ENCODE measurements around the gene FN1. TPM values are rescaled to one million over a fixed set of nuclear protein-coding genes. Genes with fewer than 3 reads are reported as not detected.

FN1 gene
- total RNA-seq, 2 experiments from 2014 or later = 0.21 TPM; not detected in 1

- Mint-ChIP-seq H3K27ac (no peak overlapping the region), H3K4me3 (no peak overlapping the region), H3K36me3 (ENCODE audit: low read depth) (no peaks in the 10 kb centered on the region), H3K4me1 (ENCODE audit: low read depth) (no peaks in the 10 kb centered on the region), H3K9me3 (ENCODE audit: insufficient read depth) (no peaks in the 10 kb centered on the region), H3K27me3 (ENCODE audit: low read depth) (peaks cover 2% of the 10 kb centered on the region)
- DNase-seq (no peak), ATAC-seq (no peak)
- POLR2A ChIA-PET = no interaction called here
- CTCF ChIA-PET = interaction anchor here (1.4 kb wide), 1 partner anchor 9 kb away, joined by 3 read pairs; no protein-coding TSS in a partner anchor
Measured at GRCh38 chr2:215394102-215394805, 41.6 kb downstream of the FN1 start.

GRCh38 chr2:215392687-215393270, 43.1 kb downstream of the FN1 start:
- no peaks in the 10 kb centered on the region for H3K9me3 Mint-ChIP-seq (ENCODE audit: insufficient read depth)
- no peaks in the 10 kb centered on the region for H3K4me1 Mint-ChIP-seq (ENCODE audit: low read depth)
- H3K4me3 Mint-ChIP-seq = no peak overlapping the region
- ATAC-seq (no peak), DNase-seq (no peak)
- peaks cover under 1% of the 10 kb centered on the region for H3K27me3 Mint-ChIP-seq (ENCODE audit: low read depth)
- CTCF ChIA-PET = no interaction called here
- H3K27ac Mint-ChIP-seq = no peak overlapping the region
- no peaks in the 10 kb centered on the region for H3K36me3 Mint-ChIP-seq (ENCODE audit: low read depth)
- POLR2A ChIA-PET = no interaction called here

- Mint-ChIP-seq H3K27ac (no peak overlapping the region), H3K36me3 (ENCODE audit: low read depth) (no peaks in the 10 kb centered on the region), H3K9me3 (ENCODE audit: insufficient read depth) (no peaks in the 10 kb centered on the region), H3K27me3 (ENCODE audit: low read depth) (no peaks in the 10 kb centered on the region), H3K4me3 (no peak overlapping the region), H3K4me1 (ENCODE audit: low read depth) (no peaks in the 10 kb centered on the region)
- DNase-seq (no peak), ATAC-seq (no peak)
- ChIA-PET POLR2A (no interaction called here), CTCF (no interaction called here)
Measured at GRCh38 chr2:215392164-215392563, 43.7 kb downstream of the FN1 start.

- ATAC-seq = no peak
- Mint-ChIP-seq H3K4me1 (ENCODE audit: low read depth) (no peaks in the 10 kb centered on the region), H3K4me3 (no peak overlapping the region), H3K27ac (no peak overlapping the region), H3K36me3 (ENCODE audit: low read depth) (no peaks in the 10 kb centered on the region), H3K9me3 (ENCODE audit: insufficient read depth) (no peaks in the 10 kb centered on the region), H3K27me3 (ENCODE audit: low read depth) (no peaks in the 10 kb centered on the region)
- ChIA-PET POLR2A (no interaction called here), CTCF (no interaction called here)
- DNase-seq = no peak
Measured at GRCh38 chr2:215391531-215391930, 44.3 kb downstream of the FN1 start.

- Mint-ChIP-seq H3K9me3 (ENCODE audit: insufficient read depth) (no peaks in the 10 kb centered on the region), H3K27ac (no peak overlapping the region), H3K4me1 (ENCODE audit: low read depth) (no peaks in the 10 kb centered on the region), H3K27me3 (ENCODE audit: low read depth) (no peaks in the 10 kb centered on the region), H3K36me3 (ENCODE audit: low read depth) (no peaks in the 10 kb centered on the region), H3K4me3 (no peak overlapping the region)
- DNase-seq (no peak), ATAC-seq (no peak)
- ChIA-PET POLR2A (no interaction called here), CTCF (no interaction called here)
Measured at GRCh38 chr2:215390550-215390913, 45.3 kb downstream of the FN1 start.

GRCh38 chr2:215388002-215388728, 47.7 kb downstream of the FN1 start:
- no peak overlapping the region for H3K27ac Mint-ChIP-seq
- H3K4me3 Mint-ChIP-seq = no peak overlapping the region
- DNase-seq (no peak), ATAC-seq (no peak)
- H3K27me3 Mint-ChIP-seq (ENCODE audit: low read depth) = no peaks in the 10 kb centered on the region
- H3K9me3 Mint-ChIP-seq (ENCODE audit: insufficient read depth) = no peaks in the 10 kb centered on the region
- POLR2A ChIA-PET = no interaction called here
- H3K36me3 Mint-ChIP-seq (ENCODE audit: low read depth) = no peaks in the 10 kb centered on the region
- H3K4me1 Mint-ChIP-seq (ENCODE audit: low read depth) = no peaks in the 10 kb centered on the region
- CTCF ChIA-PET = no interaction called here

GRCh38 chr2:215386566-215386965, 49.3 kb downstream of the FN1 start:
- POLR2A ChIA-PET = no interaction called here
- Mint-ChIP-seq H3K27me3 (ENCODE audit: low read depth) (no peaks in the 10 kb centered on the region), H3K36me3 (ENCODE audit: low read depth) (no peaks in the 10 kb centered on the region), H3K9me3 (ENCODE audit: insufficient read depth) (no peaks in the 10 kb centered on the region), H3K4me3 (no peak overlapping the region), H3K27ac (no peak overlapping the region), H3K4me1 (ENCODE audit: low read depth) (no peaks in the 10 kb centered on the region)
- CTCF ChIA-PET = no interaction called here
- DNase-seq (no peak), ATAC-seq (no peak)

GRCh38 chr2:215384710-215385109, 51.2 kb downstream of the FN1 start:
- no peak for DNase-seq
- ChIA-PET POLR2A (no interaction called here), CTCF (no interaction called here)
- no peak overlapping the region for H3K27ac Mint-ChIP-seq
- H3K36me3 Mint-ChIP-seq (ENCODE audit: low read depth) = no peaks in the 10 kb centered on the region
- no peak for ATAC-seq
- no peak overlapping the region for H3K4me3 Mint-ChIP-seq
- H3K9me3 Mint-ChIP-seq (ENCODE audit: insufficient read depth) = no peaks in the 10 kb centered on the region
- no peaks in the 10 kb centered on the region for H3K27me3 Mint-ChIP-seq (ENCODE audit: low read depth)
- H3K4me1 Mint-ChIP-seq (ENCODE audit: low read depth) = no peaks in the 10 kb centered on the region

GRCh38 chr2:215383652-215384279, 52.1 kb downstream of the FN1 start:
- no peak for ATAC-seq
- POLR2A ChIA-PET = no interaction called here
- CTCF ChIA-PET = no interaction called here
- DNase-seq = no peak
- Mint-ChIP-seq H3K27me3 (ENCODE audit: low read depth) (no peaks in the 10 kb centered on the region), H3K4me3 (no peak overlapping the region), H3K36me3 (ENCODE audit: low read depth) (no peaks in the 10 kb centered on the region), H3K4me1 (ENCODE audit: low read depth) (no peaks in the 10 kb centered on the region), H3K9me3 (ENCODE audit: insufficient read depth) (no peaks in the 10 kb centered on the region), H3K27ac (no peak overlapping the region)

GRCh38 chr2:215382480-215382879, 53.4 kb downstream of the FN1 start:
- Mint-ChIP-seq H3K4me3 (no peak overlapping the region), H3K27me3 (ENCODE audit: low read depth) (no peaks in the 10 kb centered on the region), H3K27ac (no peak overlapping the region), H3K36me3 (ENCODE audit: low read depth) (no peaks in the 10 kb centered on the region), H3K4me1 (ENCODE audit: low read depth) (no peaks in the 10 kb centered on the region), H3K9me3 (ENCODE audit: insufficient read depth) (no peaks in the 10 kb centered on the region)
- POLR2A ChIA-PET = no interaction called here
- CTCF ChIA-PET = no interaction called here
- DNase-seq = no peak
- no peak for ATAC-seq

GRCh38 chr2:215382011-215382410, 53.9 kb downstream of the FN1 start:
- DNase-seq (no peak), ATAC-seq (no peak)
- POLR2A ChIA-PET = no interaction called here
- CTCF ChIA-PET = no interaction called here
- no peaks in the 10 kb centered on the region for H3K9me3 Mint-ChIP-seq (ENCODE audit: insufficient read depth)
- H3K4me3 Mint-ChIP-seq = no peak overlapping the region
- no peaks in the 10 kb centered on the region for H3K27me3 Mint-ChIP-seq (ENCODE audit: low read depth)
- H3K36me3 Mint-ChIP-seq (ENCODE audit: low read depth) = no peaks in the 10 kb centered on the region
- no peaks in the 10 kb centered on the region for H3K4me1 Mint-ChIP-seq (ENCODE audit: low read depth)
- no peak overlapping the region for H3K27ac Mint-ChIP-seq

- no peaks in the 10 kb centered on the region for H3K4me1 Mint-ChIP-seq (ENCODE audit: low read depth)
- H3K9me3 Mint-ChIP-seq (ENCODE audit: insufficient read depth) = no peaks in the 10 kb centered on the region
- ATAC-seq (no peak), DNase-seq (no peak)
- H3K27ac Mint-ChIP-seq = no peak overlapping the region
- CTCF ChIA-PET = no interaction called here
- POLR2A ChIA-PET = no interaction called here
- no peaks in the 10 kb centered on the region for H3K27me3 Mint-ChIP-seq (ENCODE audit: low read depth)
- H3K36me3 Mint-ChIP-seq (ENCODE audit: low read depth) = no peaks in the 10 kb centered on the region
- H3K4me3 Mint-ChIP-seq = no peak overlapping the region
Measured at GRCh38 chr2:215380699-215381098, 55.2 kb downstream of the FN1 start.

Data from activated CD8-positive, alpha-beta T cell treated with anti-CD3 and anti-CD28 coated beads, Interleukin-2, amount 10 ng/mL, durations not matched to agents 7 days and 5 days (primary cell).